ENCODE measurements around the gene MYO9B.
"Not testable (repeated sequence)": the region's sequence is repeated elsewhere in the genome, so short reads cannot be mapped to it uniquely, and the experiment has no call there.

MYO9B gene

DNA sequence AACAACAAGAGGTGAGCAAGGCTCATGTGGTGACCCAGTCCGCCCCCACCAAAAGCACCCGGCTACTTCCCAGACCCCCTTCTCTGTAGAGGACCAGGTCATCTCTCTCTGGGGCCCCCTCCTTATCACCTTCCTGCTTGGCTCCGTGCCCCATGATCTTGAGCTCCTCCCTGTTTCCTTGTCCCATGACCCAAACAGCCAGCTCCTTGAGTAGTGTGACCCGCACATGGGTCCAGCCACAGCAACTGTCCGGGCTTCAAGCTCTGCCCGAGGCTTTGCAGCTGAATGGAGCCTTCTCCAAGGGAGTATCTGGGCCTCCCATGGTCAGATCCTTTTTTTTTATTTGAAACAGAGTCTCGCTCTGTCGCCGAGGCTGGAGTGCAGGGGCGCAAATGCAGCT is 61.8 kb downstream of the MYO9B start:
- no peak for DNase-seq (ENCODE audit: low read depth)
- TF ChIP-seq, protein P1, sequence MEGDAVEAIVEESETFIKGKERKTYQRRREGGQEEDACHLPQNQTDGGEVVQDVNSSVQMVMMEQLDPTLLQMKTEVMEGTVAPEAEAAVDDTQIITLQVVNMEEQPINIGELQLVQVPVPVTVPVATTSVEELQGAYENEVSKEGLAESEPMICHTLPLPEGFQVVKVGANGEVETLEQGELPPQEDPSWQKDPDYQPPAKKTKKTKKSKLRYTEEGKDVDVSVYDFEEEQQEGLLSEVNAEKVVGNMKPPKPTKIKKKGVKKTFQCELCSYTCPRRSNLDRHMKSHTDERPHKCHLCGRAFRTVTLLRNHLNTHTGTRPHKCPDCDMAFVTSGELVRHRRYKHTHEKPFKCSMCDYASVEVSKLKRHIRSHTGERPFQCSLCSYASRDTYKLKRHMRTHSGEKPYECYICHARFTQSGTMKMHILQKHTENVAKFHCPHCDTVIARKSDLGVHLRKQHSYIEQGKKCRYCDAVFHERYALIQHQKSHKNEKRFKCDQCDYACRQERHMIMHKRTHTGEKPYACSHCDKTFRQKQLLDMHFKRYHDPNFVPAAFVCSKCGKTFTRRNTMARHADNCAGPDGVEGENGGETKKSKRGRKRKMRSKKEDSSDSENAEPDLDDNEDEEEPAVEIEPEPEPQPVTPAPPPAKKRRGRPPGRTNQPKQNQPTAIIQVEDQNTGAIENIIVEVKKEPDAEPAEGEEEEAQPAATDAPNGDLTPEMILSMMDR (conservative IDR thresholded peaks at IDR 0.05; ENCODE audit: low read length): no peak
- no peak overlapping the region for H3K4me3 ChIP-seq (ENCODE audit: low read length)

DNA sequence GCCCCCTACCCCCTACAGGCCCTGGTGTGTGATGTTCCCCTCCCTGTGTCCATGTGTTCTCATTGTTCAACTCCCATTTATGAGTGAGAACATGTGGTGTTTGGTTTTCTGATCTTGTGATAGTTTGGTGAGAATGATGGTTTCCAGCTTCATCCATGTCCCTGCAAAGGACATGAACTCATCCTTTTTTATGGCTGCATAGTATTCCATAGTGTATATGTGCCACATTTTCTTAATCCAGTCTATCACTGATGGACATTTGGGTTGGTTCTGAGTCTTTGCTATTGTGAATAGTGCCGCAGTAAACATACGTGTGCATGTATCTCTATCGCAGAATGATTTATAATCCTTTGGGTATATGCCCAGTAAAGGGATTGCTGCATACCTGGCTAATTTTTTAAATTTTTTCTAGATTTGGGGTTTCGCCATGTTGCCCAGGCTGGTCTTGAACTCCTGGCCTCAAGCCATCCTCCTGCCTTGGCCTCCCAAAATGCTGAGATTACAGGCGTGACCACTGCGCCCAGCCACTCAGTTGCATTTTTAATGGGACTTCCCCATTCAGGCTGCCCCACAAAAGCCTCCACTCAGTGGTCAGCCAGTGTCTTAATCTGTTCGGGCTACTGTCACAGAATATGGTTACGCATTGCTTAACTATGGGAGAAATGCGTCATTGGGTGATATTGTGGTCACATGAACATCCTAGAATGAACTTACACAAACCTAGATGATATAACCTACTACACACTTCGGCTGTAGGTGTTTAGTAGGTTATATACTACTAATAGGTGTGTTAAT is 62.7 kb downstream of the MYO9B start:
- H3K4me3 ChIP-seq (ENCODE audit: low read length); DNase-seq (ENCODE audit: low read depth): not testable (repeated sequence)

GRCh38 chr19:17138937-17139598 is 63.5 kb downstream of the MYO9B start:
- no peak overlapping the region for H3K4me3 ChIP-seq (ENCODE audit: low read length)
- no peak for DNase-seq (ENCODE audit: low read depth)
- TF ChIP-seq, protein P1 (conservative IDR thresholded peaks at IDR 0.05; ENCODE audit: low read length): no peak

GRCh38 chr19:17144771-17145170 is 69.2 kb downstream of the MYO9B start:
- not testable (repeated sequence) for H3K4me3 ChIP-seq (ENCODE audit: low read length)
- TF ChIP-seq, protein P1 (conservative IDR thresholded peaks at IDR 0.05; ENCODE audit: low read length): 0 out of 2 replicates have a peak, but pooled peaks have one; percentile 3
- peak; percentile 84 for DNase-seq (ENCODE audit: low read depth)

- TF ChIP-seq, protein P1 (conservative IDR thresholded peaks at IDR 0.05; ENCODE audit: low read length): no peak
- DNase-seq (ENCODE audit: low read depth): no peak
These were observed 70.2 kb downstream of the MYO9B start for GRCh38 chr19:17145546-17146497.

DNA sequence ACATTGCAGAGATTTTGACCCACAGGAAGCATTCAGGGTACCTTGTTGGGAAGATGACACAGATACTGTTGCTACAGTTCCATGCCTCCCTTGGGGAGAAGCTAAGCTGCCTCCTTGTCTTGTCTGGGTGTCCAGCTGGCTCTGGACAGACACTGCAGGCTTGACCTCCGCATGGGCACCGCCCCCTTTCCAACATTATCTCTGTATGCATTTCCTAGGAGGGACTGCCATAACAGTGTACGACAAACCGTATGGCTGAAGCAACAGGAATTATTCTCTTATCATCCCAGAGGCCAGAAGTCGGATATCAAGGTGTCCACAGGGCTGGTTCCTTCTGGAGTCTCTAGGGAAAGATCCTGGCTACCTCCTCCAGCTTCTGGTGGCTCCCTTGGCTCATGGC is 72.6 kb downstream of the MYO9B start:
- no peak for DNase-seq (ENCODE audit: low read depth)
- TF ChIP-seq, protein P1 (conservative IDR thresholded peaks at IDR 0.05; ENCODE audit: low read length): no peak
- no peak overlapping the region for H3K4me3 ChIP-seq (ENCODE audit: low read length)

More at GRCh38 chr19:17145546-17146497, 70.2 kb downstream of the MYO9B start:
- H3K4me3 ChIP-seq (ENCODE audit: low read length): no peak overlapping the region

All from AG10803 (cell line).